Liver (tissue), 9 donors: ENCODE results near the gene SEPHS2. TPM values are rescaled to one million over a fixed set of nuclear protein-coding genes. Genes with fewer than 3 reads are reported as not detected.
"Not testable (repeated sequence)": the region's sequence is repeated elsewhere in the genome, so short reads cannot be mapped to it uniquely, and the experiment has no call there.

ENCODE experiments used
- DNase-seq: peaks from one replicate; pipeline ENCODE4 v3.0.0-alpha.2; 2017; ENCODE audit warnings: low spot score
- H3K27ac ChIP-seq, 2 donors: one replicate each; pipeline ENCODE4 v1.7.0; 2013; ENCODE audit warnings: inconsistent platforms in 2 of 2, low read length in 2 of 2, control low read depth in 1 of 2, low read depth in 1 of 2, mild to moderate bottlenecking in 1 of 2
- H3K27me3 ChIP-seq, 4 donors: one replicate each; pipeline versions ENCODE4 v1.6.1 to v1.7.0; 2013; ENCODE audit warnings: low read length in 3 of 4, inconsistent platforms in 1 of 4, mild to moderate bottlenecking in 1 of 4, moderate library complexity in 1 of 4; ENCODE audit not compliant: control insufficient read depth in 4 of 4, insufficient read depth in 4 of 4
- H3K36me3 ChIP-seq, 4 donors: one replicate each; pipeline versions ENCODE4 v1.6.1 to v1.7.0; 2013; ENCODE audit warnings: low read length in 3 of 4, mild to moderate bottlenecking in 3 of 4, low read depth in 1 of 4, moderate library complexity in 1 of 4; ENCODE audit not compliant: control insufficient read depth in 4 of 4, insufficient read depth in 3 of 4
- H3K4me1 ChIP-seq, 4 donors: one replicate each; pipeline versions ENCODE4 v1.6.1 to v1.7.0; 2013; ENCODE audit warnings: low read length in 3 of 4, mild to moderate bottlenecking in 3 of 4, moderate library complexity in 1 of 4; ENCODE audit not compliant: control insufficient read depth in 4 of 4, insufficient read depth in 4 of 4
- H3K4me3 ChIP-seq, 3 donors: one replicate each; pipeline versions ENCODE4 v1.6.1 to v1.7.0; 2013; ENCODE audit warnings: low read length in 3 of 3, control low read depth in 1 of 3, low read depth in 1 of 3, mild to moderate bottlenecking in 1 of 3
- H3K9ac ChIP-seq, 2 donors: one replicate each; pipeline ENCODE4 v1.7.0; 2013; ENCODE audit warnings: low read length in 2 of 2, mild to moderate bottlenecking in 2 of 2, moderate library complexity in 2 of 2, control low read depth in 1 of 2, low read depth in 1 of 2
- H3K9me3 ChIP-seq, 4 donors: one replicate each; pipeline versions ENCODE4 v1.6.1 to v1.7.0; 2013; ENCODE audit warnings: low read length in 3 of 4; ENCODE audit not compliant: control insufficient read depth in 4 of 4
- CTCF ChIP-seq: fragments of 150-350 bp; IDR thresholded peaks from 2 replicates; pipeline ENCODE4 v1.5.1; 2017; ENCODE audit warnings: improper control_type of control experiment, low read depth, low read length; ENCODE audit not compliant: missing input control
- EGR1 ChIP-seq, 2 donors: IDR thresholded peaks; 2 replicates each; pipeline ENCODE4 v1.6.1; 2016 to 2018; ENCODE audit warnings: antibody characterized with exemption in 2 of 2, low read depth in 2 of 2
- FOXA1 ChIP-seq: IDR thresholded peaks from 2 replicates; pipeline ENCODE4 v1.6.1; 2016; ENCODE audit warnings: antibody characterized with exemption
- FOXA2 ChIP-seq: IDR thresholded peaks from 2 replicates; pipeline ENCODE4 v1.6.1; 2016; ENCODE audit warnings: antibody characterized with exemption
- GABPA ChIP-seq, 2 donors: IDR thresholded peaks in 1 of 2; conservative IDR thresholded peaks in 1 of 2; 2 replicates each; pipeline ENCODE4 v1.6.1; 2016; ENCODE audit warnings: antibody characterized with exemption in 2 of 2, mild to moderate bottlenecking in 1 of 2, moderate library complexity in 1 of 2
- HNF4G ChIP-seq: IDR thresholded peaks from 2 replicates; pipeline ENCODE4 v1.6.1; 2016; ENCODE audit warnings: antibody characterized with exemption
- JUND ChIP-seq, 2 donors: IDR thresholded peaks; 2 replicates each; pipeline ENCODE4 v1.6.1; 2016; ENCODE audit warnings: antibody characterized with exemption in 2 of 2
- MAX ChIP-seq: IDR thresholded peaks from 2 replicates; pipeline ENCODE4 v1.6.1; 2016; ENCODE audit warnings: antibody characterized with exemption
- NR2F2 ChIP-seq: IDR thresholded peaks from 2 replicates; pipeline ENCODE4 v1.6.1; 2016; ENCODE audit warnings: antibody characterized with exemption
- RAD21 ChIP-seq, 2 donors: IDR thresholded peaks; 2 replicates each; pipeline ENCODE4 v1.6.1; 2016; ENCODE audit warnings: antibody characterized with exemption in 2 of 2, mild to moderate bottlenecking in 2 of 2
- REST ChIP-seq: IDR thresholded peaks from 2 replicates; pipeline ENCODE4 v1.6.1; 2016; ENCODE audit warnings: antibody characterized with exemption, mild to moderate bottlenecking
- RXRA ChIP-seq, 2 donors: IDR thresholded peaks; 2 replicates each; pipeline ENCODE4 v1.6.1; 2017 to 2018; ENCODE audit warnings: antibody characterized with exemption in 2 of 2, mild to moderate bottlenecking in 1 of 2
- SP1 ChIP-seq: IDR thresholded peaks from 2 replicates; pipeline ENCODE4 v1.6.1; 2018; ENCODE audit warnings: antibody characterized with exemption, mild to moderate bottlenecking
- TAF1 ChIP-seq: conservative IDR thresholded peaks from 2 replicates; pipeline ENCODE4 v1.6.1; 2016; ENCODE audit warnings: antibody characterized with exemption, mild to moderate bottlenecking
- YY1 ChIP-seq: IDR thresholded peaks from 2 replicates; pipeline ENCODE4 v1.6.1; 2016; ENCODE audit warnings: antibody characterized with exemption, mild to moderate bottlenecking
- ZBTB33 ChIP-seq: IDR thresholded peaks from 2 replicates; pipeline ENCODE4 v1.6.1; 2016; ENCODE audit warnings: antibody characterized with exemption
- WGBS: extraction: QIAGEN DNeasy Blood & Tissue Kit; methylation state at CpG from one replicate; pipeline ENCODE4 v1.1.7; 2013; 5-methylcytosine and 5-hydroxymethylcytosine counted together
- polyA plus RNA-seq, 2 donors: library from polyadenylated mRNA; stranded (reverse) in 1 of 2; unstranded in 1 of 2; fragments of 200-250 nt in 1 of 2; fragments of >200 nt in 1 of 2; fragmentation: Nextera tagmentation in 1 of 2; extraction: Ambion mirVana in 1 of 2; gene quantifications; one replicate each; pipeline versions ENCODE4 v1.2.1 to v1.2.3, GENCODE V29; 2013 to 2015
- total RNA-seq, 2 donors: library from RNA; depleted of rRNA; stranded (reverse); fragments of >200 nt; gene quantifications; one replicate each; pipeline ENCODE4 v1.2.3, GENCODE V29; 2014
- donor health status: healthy.
- donor health status: healthy.
- donor health status: healthy.
- donor health status: healthy.
- donor health status: healthy.

Gene SEPHS2
- total and polyA plus RNA-seq, 4 donors: 50.1 to 241 (median 132) TPM

GRCh38 chr16:30397776-30398660, 47.7 kb downstream of the SEPHS2 start (continued):
- TF ChIP-seq CTCF (no peak), YY1 (no peak), FOXA2 (no peak), JUND (IDR thresholded peaks at IDR 0.05) (no peak), MAX (no peak)

- Histone ChIP-seq H3K27ac (no peak overlapping the region), H3K4me1 (peaks cover 7 to 31% (median 21%) of the 10 kb centered on the region in 4 donors), H3K27me3 (no peaks in the 10 kb centered on the region), H3K9me3 (no peaks in the 10 kb centered on the region), H3K4me3 (no peak overlapping the region), H3K36me3 (peaks cover 0 to 3% (median 1%) of the 10 kb centered on the region in 4 donors), H3K9ac (no peak overlapping the region)
- no peak for TF ChIP-seq JUND (IDR thresholded peaks at IDR 0.05)
- no peak for TF ChIP-seq TAF1
- TF ChIP-seq YY1: no peak
- TF ChIP-seq FOXA1: no peak
- no peak for TF ChIP-seq NR2F2
- no peak for TF ChIP-seq RXRA (IDR thresholded peaks at IDR 0.05)
- TF ChIP-seq EGR1 (IDR thresholded peaks at IDR 0.05; ENCODE audit: low read depth in 2 of 2): no peak
- no peak for TF ChIP-seq HNF4G
- TF ChIP-seq SP1: no peak
- TF ChIP-seq REST: no peak
- TF ChIP-seq FOXA2: no peak
- no peak for TF ChIP-seq ZBTB33
- no peak for TF ChIP-seq CTCF
- TF ChIP-seq GABPA (IDR thresholded peaks at IDR 0.05 in 1 of 2, conservative IDR thresholded peaks at IDR 0.05 in 1 of 2): no peak
- no peak for TF ChIP-seq MAX
- no peak for TF ChIP-seq RAD21 (IDR thresholded peaks at IDR 0.05)
- 78% methylated on average over 4 of the region's 4 CpGs for WGBS
- no peak for DNase-seq
Measured at GRCh38 chr16:30397056-30397455, 48.6 kb downstream of the SEPHS2 start.

- DNase-seq, H3K27me3 ChIP-seq, H3K9me3 ChIP-seq, H3K9ac ChIP-seq, H3K27ac ChIP-seq, H3K36me3 ChIP-seq: not testable (repeated sequence)
- H3K4me3 ChIP-seq: peak overlapping the region in 1 of 3 donors; percentile 96
- peaks cover 6 to 28% (median 18%) of the 10 kb centered on the region in 4 donors for H3K4me1 ChIP-seq
- 82% methylated on average over 4 of the region's 4 CpGs for WGBS
Measured at GRCh38 chr16:30396627-30397026, 49.0 kb downstream of the SEPHS2 start.
